Embryonic facial prominence (tissue), 1 donor: Measurements from ENCODE around the gene ROR2.

ENCODE experiments used
- DNase-seq: peaks from one replicate; pipeline ENCODE4 v3.0.0-alpha.2; 2016; ENCODE audit errors: extremely low spot score

ROR2 gene

DNA sequence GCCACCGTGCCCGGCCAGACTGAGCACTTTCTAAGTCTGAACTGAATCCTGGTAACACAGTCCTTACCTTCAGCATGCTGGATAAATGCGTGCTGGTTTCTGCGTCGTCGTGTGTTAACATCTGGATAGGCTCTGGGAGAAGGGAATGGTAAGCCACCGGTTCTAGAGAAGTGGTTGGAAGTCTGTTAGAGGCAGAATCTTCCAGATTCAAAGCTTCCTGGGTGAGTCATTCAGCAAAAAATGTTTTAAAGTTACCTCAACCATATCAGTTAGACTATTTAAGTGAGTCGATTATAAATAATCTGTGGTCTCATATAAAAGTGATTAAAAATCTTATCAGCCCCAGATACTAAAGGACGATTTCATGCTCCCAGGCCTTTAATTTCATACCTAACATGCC, 269.9 kb downstream of the ROR2 start:
- no peak for DNase-seq

DNA sequence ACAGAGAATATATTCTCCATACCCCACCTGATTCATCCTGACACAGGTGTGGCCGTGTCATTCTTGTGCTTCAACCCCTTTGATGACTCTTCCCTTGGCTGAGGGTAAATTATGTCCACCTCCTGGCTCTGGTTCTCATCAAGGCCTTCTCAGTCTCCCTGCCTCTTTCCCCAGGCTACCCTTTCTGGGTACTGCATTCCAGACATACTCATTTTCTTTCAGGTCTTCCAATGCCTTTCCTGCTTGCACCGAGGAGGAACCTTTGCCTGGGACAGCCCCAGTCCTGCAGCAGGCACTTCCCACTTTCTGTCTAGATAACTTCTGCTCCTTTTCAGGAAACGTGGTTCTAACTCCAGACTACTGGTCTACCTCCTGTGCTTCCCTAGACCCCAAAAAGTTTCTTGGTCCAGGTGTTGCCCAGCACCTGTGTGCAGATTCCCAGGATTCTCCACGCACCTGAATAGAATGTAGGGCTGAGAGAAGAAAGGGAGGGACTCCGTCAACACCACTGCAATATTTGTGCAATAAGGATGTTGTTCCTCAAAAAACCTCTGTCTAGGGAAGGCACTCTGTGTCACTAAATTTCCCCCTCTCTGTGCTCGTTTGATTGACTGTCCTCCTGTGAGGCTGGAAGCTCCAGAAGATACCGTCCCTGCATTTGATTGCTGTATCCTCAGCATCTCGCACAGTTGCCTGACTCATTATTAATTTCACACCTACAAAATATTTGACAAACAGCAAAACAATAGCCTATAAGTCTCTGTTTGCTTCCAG, 271.0 kb downstream of the ROR2 start:
- DNase-seq, result no peak

DNA sequence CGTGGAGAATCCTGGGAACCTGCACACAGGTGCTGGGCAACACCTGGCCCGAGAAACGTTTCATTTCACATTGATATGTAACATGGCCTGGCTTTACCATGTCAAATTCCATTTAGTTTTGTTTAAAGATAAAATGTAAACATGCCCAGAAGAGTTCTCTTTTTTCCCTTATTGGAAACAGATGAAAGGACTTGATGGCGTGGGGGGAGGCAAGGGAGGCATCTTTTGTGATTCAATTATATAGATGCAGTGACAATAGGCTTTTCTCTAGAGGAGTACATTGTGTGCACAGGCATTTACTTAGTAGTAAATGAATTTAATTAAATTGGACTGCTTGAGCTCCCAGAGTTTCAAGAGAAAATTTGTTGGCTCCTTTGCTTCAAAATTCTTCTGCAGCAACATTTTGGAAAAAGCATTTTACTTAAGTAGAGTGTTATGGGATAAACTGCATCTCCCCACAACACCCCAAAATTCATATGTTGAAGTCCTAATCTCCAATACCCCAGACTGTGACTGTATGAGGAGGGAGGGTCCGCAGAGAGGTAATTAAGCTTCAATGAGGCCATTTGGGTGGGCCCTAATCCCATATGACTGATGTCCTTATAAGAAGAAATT, 272.1 kb downstream of the ROR2 start:
- no peak for DNase-seq

DNA sequence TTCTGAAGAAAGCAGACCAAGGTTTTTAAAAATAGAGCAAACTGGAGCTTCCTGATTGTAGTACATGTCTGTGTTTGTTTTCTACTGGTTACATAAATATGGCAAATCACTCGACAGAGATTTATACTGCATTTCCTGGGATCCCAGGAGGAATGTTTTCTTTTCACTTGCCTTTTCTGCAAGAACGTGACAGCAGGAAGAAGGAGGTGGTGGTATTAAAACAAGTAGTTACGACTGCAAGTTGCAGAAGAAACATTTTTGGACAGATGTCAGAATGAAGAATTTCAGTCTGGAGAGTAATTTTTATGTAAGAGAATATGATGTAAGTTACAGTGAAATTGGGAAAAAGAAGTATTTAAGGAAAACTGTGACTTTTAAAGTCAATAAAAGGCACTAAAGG, 272.7 kb downstream of the ROR2 start:
- no peak for DNase-seq

DNA sequence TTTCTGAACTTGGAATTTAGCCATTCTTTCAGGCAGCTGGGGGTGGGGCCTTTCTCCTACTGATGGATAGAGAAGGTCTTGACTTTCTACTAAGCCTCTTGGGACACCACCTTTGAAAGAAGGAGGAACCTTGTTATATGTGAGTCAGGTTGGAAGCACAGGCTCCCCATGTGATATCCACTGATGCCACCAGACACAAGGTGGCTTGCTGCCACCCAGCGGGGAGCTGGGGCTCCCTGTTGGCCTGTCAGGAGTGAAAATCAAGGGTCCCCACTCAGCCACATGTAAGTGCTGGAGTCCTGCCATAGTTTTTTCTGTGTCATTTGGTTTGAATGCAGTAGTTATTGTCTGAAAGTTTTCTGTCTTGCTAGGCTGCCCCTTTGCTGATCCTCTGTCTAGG, 274.0 kb downstream of the ROR2 start:
- no peak for DNase-seq

DNA sequence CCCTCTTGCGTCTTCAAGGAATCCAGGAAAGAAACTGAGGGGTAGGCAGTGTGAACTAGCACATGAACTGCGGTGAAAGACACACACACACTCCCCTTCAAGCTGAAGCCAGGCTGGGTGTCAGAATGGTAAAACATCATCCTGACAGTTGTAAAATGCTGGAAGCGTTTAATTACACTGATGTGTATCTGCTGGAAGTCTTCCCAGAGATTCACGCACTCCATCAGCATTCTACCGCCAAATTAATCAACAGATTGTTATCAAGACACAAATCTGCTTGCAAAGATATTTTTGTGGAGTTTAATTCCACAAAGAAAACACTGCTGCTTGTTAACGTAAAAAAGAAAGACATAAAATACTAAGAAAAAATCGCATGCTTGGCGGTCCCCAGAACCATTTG, 285.4 kb downstream of the ROR2 start:
- DNase-seq, result no peak

DNA sequence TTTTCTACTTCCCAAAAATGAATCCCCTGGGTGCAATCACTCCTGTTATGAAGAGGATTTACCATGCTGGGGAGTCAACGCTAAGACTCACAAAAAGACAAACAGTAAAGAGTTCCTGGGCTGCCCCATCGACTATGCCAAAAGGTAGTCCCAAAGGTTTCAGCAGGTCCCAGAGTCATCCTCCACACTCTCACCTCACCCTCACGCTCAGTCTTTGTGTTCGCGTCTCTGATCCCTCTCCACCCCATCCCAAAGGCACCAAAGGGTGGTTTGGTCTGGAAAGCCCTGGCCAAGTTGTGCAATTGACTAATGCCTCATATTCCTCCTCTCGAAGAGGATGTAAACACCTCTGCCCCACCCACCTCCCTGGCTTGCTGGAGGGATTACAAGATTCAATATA, 286.2 kb downstream of the ROR2 start:
- no peak for DNase-seq

DNA sequence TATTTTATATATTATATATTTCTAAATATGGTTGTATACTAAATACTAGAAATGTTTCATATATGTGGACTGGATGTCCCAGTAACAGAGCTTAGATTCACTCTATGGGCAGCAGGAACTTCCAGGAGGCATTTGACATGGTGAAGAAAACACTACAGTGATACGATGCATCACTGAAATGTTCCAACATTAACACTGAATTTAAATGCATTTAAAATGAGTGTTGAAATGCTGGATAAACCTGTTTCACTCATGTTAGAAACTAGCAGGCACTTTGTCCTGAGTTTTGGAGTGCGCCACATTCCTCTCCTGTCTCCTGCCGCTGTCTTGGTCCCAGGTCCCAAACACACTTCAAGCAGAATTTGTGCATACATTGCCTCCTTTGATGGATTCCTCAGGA, 288.6 kb downstream of the ROR2 start:
- DNase-seq, result no peak

DNA sequence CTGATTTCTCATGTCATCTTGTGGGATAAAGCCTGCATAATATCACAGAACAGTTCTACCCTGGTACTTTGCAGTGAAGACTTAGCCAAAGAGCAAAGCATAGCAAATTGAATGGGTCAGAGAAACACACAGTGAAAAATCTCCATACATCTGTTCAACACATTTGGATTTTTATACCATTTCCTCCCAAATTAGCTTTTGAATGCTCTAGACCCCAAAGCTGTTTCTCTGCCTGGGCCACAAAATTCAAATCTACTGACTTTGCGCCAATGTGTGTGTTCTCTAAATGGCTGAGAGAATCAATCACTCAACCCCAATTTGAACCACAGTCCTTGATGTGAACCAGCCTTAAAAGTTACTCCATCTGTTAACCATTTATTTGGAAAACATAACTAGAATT, 289.5 kb downstream of the ROR2 start:
- DNase-seq, result no peak

DNA sequence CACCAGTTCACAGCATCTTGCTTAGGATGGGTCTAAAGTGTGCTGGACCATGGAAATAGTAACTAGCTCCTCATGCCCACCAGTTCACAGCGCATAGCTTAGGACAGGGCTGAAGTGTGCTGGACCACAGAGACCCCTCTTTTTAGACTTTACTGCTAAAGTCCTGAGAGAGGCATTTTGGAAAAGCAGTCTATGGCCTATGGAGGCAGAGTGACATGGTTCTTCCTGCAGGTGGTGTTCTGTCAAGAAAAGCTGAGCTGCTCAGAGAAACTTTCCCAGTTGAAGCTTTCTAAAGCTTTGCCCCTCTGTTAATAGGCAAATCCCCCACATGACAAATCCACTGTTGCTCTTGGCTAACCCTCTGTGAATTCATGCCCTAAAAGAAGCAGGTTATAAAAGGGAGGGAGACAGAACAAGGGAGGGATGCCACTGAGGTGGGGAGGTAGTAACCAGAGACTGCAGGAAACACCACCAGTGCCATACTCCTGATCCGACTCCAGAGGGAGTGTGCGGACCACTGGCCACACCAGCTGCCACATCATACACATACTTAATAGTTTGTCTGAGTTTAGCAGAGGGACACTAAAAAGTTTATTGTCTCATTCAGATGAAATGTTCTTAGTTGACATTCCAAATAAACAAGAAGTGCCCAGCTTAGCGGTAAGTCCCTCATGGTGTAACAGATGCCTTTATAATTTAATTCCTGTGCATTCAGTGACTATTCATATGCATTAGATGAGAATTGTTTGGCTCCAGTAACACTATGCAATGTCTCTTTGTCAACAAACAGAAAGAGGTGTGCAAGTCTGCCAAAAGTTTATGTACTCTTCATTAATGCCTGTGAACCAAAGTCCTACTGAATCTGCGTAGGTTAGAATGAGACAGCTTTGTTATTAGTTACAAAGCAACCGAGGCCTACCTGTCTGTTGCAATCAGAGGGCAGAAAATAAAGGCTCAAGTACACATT, 290.2 kb downstream of the ROR2 start:
- DNase-seq, result no peak

DNA sequence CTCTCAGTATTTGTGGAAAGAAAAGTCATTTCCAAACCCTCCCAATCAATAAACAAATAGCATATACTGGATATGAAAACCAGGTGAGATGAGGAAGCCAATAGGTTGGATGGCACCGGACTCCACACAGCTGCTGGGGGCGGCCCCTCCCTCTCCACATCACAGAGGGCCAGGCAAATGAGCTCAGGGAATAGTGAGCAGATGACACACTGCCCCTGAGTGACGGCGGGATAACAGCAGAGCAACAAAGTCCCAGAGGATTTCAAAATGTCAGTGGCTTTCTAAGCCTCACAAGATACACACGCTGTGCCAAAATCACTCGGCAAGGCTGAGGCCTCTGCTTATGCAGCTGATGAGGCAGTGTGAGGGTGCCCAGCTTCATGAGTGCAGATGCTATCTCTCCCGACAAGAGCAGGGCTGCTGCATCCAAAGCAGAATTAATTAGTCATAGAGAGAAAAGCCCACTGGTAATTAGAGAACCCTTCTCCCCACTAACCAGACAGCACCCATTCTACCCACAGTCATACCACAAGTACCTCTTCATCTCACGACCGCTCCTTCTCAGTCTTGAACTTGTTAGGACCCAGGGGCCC, 291.4 kb downstream of the ROR2 start:
- DNase-seq, result no peak

DNA sequence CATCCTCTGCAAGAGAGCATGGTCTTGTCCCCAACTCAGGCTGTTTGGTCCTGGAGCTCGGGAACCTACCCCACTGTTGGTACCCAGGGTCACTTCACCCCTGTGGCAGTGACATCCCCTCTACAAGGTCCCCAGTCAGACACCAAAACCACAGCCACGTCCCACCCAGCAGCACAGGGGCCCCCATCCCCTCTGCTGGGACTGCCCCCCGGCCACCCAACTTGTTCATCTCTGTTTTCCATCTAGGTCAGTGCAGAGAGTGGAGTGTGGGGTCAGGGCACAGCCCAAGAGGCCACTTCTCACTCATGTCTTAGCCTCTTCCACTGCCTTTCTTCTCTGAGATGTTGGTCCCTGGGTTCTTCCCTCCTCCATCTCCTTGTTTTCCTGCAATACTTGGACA, 292.5 kb downstream of the ROR2 start:
- no peak for DNase-seq

DNA sequence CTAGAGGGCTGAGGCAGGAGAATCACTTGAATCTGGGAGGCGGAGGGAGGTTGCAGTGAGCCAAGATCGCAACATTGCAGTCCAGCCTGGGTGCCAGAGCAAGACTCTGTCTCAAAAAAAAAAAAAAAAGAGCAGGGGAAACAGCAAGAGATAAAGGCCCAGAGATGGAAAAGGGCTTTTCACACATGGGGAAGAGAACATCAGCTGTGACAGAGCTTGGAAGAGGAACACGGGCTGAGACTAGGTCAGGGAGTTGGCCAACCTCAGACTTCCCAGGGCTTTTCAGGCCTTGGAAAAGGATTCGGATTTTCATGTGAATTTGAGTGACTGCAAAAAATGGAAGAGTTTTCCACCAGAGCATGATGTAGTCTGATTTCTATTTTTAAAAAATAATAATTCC, 294.4 kb downstream of the ROR2 start:
- DNase-seq, result no peak

DNA sequence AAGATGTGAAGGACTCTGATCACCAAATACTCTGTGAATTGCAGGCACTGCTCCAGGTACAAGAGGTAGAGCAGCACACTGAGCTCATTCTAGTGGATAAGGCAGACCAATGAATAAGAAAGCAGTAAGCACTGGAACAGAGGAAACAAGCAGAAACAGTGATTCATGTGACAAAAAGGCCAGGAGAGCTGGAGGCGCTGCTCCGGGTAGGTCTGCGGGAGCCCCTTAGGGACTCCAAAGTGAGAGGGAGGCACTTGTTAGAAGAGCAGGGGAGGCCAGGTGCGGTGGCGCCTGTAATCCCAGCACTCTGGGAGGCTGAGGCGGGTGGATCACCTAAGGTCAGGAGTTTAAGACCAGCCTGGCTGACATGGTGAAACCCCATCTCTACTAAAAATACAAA, 294.8 kb downstream of the ROR2 start:
- no peak for DNase-seq

DNA sequence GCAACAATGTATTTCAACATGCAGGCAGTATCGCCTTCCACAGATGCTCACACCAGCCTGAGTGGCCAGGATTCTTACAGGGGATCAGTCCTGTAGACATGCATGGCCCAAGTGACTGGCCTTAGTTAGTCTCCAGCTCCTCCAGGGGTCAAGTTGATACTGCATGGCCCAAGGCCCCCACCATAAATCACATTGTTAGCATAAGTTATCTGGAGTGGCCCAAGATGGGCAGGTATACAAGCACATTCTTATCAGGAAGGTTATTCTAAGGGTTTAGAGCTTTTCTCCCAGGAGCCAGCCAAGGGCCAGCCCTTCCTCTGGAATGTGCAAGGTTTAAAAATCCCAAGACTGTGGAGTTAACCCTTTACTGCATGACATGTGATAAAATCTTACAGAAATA, 295.5 kb downstream of the ROR2 start:
- DNase-seq, result no peak

DNA sequence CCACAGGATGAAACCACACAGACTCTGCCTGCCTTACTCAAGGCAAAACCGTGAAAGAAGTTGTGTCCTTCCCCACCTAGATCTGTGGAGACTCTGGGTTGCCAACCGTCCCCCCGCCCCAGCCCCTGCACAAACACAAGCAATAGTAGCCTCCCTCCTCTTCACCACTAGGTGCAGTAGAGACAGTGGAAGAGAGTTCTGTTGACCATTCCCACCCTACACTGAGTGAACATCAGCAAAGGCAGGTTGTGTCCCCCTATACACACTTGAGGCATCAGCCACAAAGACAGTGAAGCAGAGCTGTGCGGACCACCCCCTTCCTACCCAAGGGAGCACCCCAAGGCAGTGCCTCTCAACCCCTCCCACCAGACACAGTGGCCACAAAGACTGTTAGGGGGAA, 302.7 kb downstream of the ROR2 start:
- no peak for DNase-seq

DNA sequence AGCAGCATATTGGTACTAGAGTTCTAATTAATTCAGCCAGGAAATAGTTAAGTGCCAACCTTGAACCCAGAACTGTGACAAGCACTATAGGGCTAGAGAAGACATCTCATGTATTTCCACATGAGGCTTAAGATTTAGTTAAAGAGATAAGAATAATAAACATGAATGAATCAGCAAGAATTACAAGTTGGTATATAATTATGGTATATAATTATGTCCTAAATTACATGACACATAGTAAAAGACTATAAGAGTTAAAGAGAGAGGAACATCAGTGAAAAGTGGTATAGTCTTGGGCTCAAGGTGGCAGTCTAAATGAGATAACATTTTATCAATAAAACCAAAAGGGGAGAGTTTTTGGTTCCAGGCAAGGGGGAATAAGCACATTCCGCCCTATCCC, 303.3 kb downstream of the ROR2 start:
- DNase-seq, result no peak

DNA sequence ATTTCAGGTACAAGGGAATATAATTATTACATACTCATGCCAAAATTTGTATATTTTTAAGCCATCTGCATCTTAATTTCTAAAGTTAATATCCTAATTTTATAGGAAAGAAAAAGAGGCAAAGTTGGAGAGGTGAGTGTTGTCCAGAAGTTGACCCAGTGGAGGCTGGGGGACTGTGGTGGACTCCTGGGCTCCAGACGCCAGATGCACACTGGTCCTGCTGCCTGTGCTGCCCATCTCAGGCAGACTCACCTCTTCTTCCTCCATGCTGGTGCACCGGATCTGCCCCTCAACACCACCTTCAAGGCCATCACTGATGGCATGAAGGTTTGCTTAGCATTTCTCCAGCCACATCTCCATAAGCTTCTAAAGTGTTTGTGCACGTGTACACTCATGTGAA, 305.6 kb downstream of the ROR2 start:
- DNase-seq, result no peak

DNA sequence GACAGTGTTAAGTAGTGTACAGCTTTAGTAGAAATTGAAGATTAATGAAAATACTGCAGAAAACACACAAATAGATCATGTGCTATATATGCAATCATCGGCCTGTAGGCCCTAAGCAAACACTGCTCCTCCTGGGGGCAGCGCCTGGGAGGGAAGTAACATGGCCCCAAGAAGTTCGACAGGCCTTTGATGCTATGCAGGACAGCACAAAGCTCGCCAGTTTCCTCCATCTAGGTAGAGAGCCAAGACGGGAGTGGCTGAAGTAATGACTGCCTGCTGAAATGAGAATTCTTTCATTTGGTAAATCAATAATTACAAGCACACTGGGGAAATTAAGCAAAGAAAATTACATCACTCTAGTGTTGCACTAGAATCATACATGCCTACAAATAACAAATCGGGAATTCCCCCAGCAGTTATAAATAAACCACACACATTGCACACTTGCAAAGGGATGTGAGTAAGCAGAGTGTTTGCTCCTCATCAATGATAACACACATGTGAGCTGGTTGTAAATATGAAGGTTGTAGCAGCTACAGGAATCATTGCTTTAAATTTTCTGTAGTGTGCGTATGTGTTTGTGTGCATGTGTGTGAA, 306.4 kb downstream of the ROR2 start:
- no peak for DNase-seq

DNA sequence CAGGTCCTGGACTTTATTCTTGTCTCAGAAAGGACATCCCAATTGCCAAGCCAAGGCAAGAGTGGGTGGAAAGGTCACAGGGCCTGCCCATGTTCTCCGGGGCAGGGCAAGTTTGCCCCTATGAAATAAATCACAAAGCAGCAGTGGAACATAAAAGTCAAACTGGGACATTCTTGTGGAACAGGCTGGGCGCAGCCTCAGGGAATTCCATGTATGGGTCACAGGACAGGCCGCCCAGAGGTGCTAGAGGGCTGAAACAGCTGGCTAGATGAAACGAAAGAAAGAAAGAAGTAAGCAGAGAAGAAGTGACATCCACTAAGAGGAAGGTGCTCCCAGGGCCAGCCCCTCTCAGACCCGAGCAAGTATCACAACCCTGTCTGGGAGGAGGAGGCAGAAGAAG, 307.3 kb downstream of the ROR2 start:
- DNase-seq, result no peak

DNA sequence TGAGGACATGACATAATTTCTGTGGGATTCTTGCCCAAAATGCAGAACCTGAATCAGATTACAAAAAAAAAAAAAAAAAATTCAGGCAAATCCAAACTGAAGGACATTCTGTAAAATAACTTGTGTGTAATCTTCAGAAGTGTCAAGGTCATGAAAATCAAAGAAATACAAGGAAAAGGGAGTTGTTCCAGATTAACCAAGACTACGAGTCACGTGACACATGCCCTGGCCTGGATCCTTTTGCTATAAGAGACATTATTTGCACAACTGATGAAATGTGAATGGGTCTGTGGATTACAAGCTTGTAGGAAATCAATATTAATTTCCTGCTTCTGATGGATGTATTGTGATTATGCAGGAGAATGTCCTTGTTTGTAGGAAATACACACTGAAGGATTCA, 309.6 kb downstream of the ROR2 start:
- DNase-seq, result no peak

DNA sequence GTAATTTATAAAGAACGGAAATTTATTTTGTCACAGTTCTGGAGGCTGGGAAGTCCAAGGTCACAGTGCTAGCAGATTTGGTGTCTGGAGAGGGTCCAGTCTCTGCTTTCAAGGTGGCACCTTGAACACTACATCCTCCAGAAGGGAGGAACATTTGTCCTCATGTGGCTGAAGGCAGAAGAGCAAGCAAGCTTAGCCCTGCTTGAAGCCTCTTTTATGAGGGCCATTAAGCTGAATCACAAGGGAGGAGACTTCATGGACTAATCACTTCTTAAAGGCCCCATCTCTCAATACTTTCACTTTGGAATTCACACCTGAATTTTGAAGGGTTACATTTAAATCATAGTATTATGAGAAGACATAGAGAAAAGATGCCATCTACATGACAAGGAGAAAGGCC, 311.0 kb downstream of the ROR2 start:
- no peak for DNase-seq
